KMS-11 (cell line): ENCODE results near the gene OXNAD1.

Experiments used
- H2AFZ ChIP-seq: fragments of 200-600 bp; sonication (generic); 2 replicates; pipeline ENCODE4 v1.6.1; 2016; ENCODE audit warnings: antibody characterized with exemption, mixed run types, low read depth
- H3K27ac ChIP-seq: fragments of 200-600 bp; sonication (generic); 2 replicates; pipeline ENCODE4 v1.6.1; 2016; ENCODE audit warnings: mild to moderate bottlenecking, mixed run types
- H3K27me3 ChIP-seq: fragments of 200-600 bp; sonication (generic); 2 replicates; pipeline ENCODE4 v1.6.1; 2017; ENCODE audit warnings: mild to moderate bottlenecking, low read depth, mixed run types, moderate library complexity; ENCODE audit not compliant: insufficient read depth
- H3K36me3 ChIP-seq: fragments of 200-600 bp; sonication (generic); 2 replicates; pipeline ENCODE4 v1.6.1; 2017; ENCODE audit warnings: mild to moderate bottlenecking, mixed run types; ENCODE audit not compliant: insufficient read depth
- H3K4me1 ChIP-seq: fragments of 200-600 bp; sonication (generic); 2 replicates; pipeline ENCODE4 v1.6.1; 2016; ENCODE audit warnings: mild to moderate bottlenecking, low read depth, mixed run types; ENCODE audit not compliant: poor library complexity, severe bottlenecking
- H3K4me2 ChIP-seq: fragments of 200-600 bp; sonication (generic); 2 replicates; pipeline ENCODE4 v1.7.0; 2016; ENCODE audit warnings: mild to moderate bottlenecking, mixed run types
- H3K4me3 ChIP-seq: fragments of 200-600 bp; sonication (generic); IDR thresholded peaks from 2 replicates; pipeline ENCODE4 v1.6.1; 2017; ENCODE audit warnings: low read depth, low read length, mixed read lengths; ENCODE audit not compliant: insufficient read depth
- H3K79me2 ChIP-seq: fragments of 200-600 bp; sonication (generic); 2 replicates; pipeline ENCODE4 v1.6.1; 2016; ENCODE audit warnings: low read depth, mixed run types; ENCODE audit not compliant: insufficient read depth
- H3K9ac ChIP-seq: fragments of 200-600 bp; sonication (generic); 2 replicates; pipeline ENCODE4 v1.6.1; 2016; ENCODE audit warnings: mild to moderate bottlenecking, mixed run types
- H4K20me1 ChIP-seq: fragments of 200-600 bp; sonication (generic); 2 replicates; pipeline ENCODE4 v1.6.1; 2016; ENCODE audit warnings: mild to moderate bottlenecking, mixed run types; ENCODE audit not compliant: insufficient read depth
- CTCF ChIP-seq: fragments of 200-600 bp; sonication (generic); conservative IDR thresholded peaks from 2 replicates; pipeline ENCODE4 v1.6.1; 2017; ENCODE audit warnings: low read depth, mild to moderate bottlenecking, antibody characterized with exemption, low read length, moderate library complexity, mixed read lengths

Gene OXNAD1

GRCh38 chr3:16331319-16331883 is 66.4 kb downstream of the OXNAD1 start:
- Histone ChIP-seq H3K27me3 (no peaks in the 10 kb centered on the region), H2AFZ (no peak overlapping the region), H3K4me1 (no peaks in the 10 kb centered on the region), H3K4me3 (no peak overlapping the region), H3K4me2 (no peak overlapping the region), H3K36me3 (no peaks in the 10 kb centered on the region), H3K27ac (no peak overlapping the region), H3K9ac (no peak overlapping the region), H3K79me2 (no peaks in the 10 kb centered on the region), H4K20me1 (no peaks in the 10 kb centered on the region)
- no peak for TF ChIP-seq CTCF

- Histone ChIP-seq H3K79me2 (no peaks in the 10 kb centered on the region), H3K27ac (no peak overlapping the region), H3K4me3 (no peak overlapping the region), H3K4me1 (no peaks in the 10 kb centered on the region), H3K36me3 (no peaks in the 10 kb centered on the region), H3K27me3 (no peaks in the 10 kb centered on the region), H2AFZ (no peak overlapping the region), H4K20me1 (no peaks in the 10 kb centered on the region), H3K9ac (no peak overlapping the region), H3K4me2 (no peak overlapping the region)
- no peak for TF ChIP-seq CTCF
These were observed 68.0 kb downstream of the OXNAD1 start for GRCh38 chr3:16332904-16333426.

GRCh38 chr3:16334909-16335308 is 69.9 kb downstream of the OXNAD1 start:
- Histone ChIP-seq H3K27ac (no peak overlapping the region), H3K4me2 (no peak overlapping the region), H3K4me1 (no peaks in the 10 kb centered on the region), H4K20me1 (no peaks in the 10 kb centered on the region), H3K9ac (no peak overlapping the region), H3K36me3 (no peaks in the 10 kb centered on the region), H3K27me3 (no peaks in the 10 kb centered on the region), H3K4me3 (no peak overlapping the region), H2AFZ (no peak overlapping the region), H3K79me2 (no peaks in the 10 kb centered on the region)
- TF ChIP-seq CTCF = no peak

GRCh38 chr3:16335333-16335732 is 70.3 kb downstream of the OXNAD1 start:
- Histone ChIP-seq H3K4me2 (no peak overlapping the region), H3K79me2 (no peaks in the 10 kb centered on the region), H2AFZ (no peak overlapping the region), H3K4me1 (no peaks in the 10 kb centered on the region), H4K20me1 (no peaks in the 10 kb centered on the region), H3K27ac (no peak overlapping the region), H3K9ac (no peak overlapping the region), H3K36me3 (no peaks in the 10 kb centered on the region), H3K27me3 (no peaks in the 10 kb centered on the region), H3K4me3 (no peak overlapping the region)
- no peak for TF ChIP-seq CTCF
